HCEC 1CT (cell line): ENCODE data around the gene ZNF654.
"Not testable (repeated sequence)": the region's sequence is repeated elsewhere in the genome, so short reads cannot be mapped to it uniquely, and the experiment has no call there.

Source experiments
- DNase-seq: peaks from one replicate; pipeline ENCODE4 v3.0.0-alpha.2; 2017

ZNF654 gene

GRCh38 chr3:88061746-88062145, 2.7 kb downstream of the ZNF654 start:
- DNase-seq, result no peak

DNA sequence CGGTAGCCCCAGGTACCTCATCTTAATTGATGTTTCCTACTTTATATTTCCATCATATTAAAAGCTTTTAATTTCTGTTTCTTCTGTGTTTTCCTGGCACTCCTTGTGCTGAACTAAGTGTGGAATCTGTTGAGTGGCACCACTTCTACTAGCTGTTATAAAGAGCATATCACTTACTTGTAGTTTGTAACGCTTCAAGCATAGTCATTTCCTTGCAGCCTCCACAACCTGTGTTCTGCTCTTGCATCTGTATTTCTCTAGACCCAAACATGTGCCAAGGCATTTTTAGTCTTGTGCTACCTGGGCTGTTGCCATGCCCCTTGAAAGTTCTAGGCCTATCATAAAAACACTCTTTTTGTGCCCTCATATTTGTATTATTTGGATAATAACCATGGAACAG, 16.0 kb downstream of the ZNF654 start:
- no peak for DNase-seq

- no peak for DNase-seq
Measured at GRCh38 chr3:88075497-88075896, 16.4 kb downstream of the ZNF654 start.

- no peak for DNase-seq
Measured at GRCh38 chr3:88076712-88077111, 17.7 kb downstream of the ZNF654 start.

GRCh38 chr3:88078932-88079331, 19.9 kb downstream of the ZNF654 start:
- DNase-seq, result no peak

DNA sequence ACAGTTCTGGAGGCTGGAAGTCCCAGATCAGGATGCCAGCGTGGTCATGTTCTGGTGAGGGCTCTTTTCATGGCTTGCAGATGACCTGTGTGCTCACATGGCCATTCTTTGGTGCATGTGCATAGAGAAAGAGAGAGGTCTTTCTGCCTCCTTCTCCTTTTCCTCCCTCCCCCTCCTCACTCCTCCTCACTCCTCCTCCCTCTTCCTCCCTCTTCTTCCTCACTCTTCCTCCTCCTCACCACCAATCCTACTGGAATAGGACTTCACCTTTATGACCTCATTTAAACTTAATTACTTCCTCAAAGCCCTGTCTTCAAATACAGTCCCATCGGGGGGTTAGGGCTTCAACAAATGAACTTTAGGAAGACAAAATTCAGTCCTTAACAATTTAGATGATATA, 23.8 kb downstream of the ZNF654 start:
- DNase-seq, result no peak

DNA sequence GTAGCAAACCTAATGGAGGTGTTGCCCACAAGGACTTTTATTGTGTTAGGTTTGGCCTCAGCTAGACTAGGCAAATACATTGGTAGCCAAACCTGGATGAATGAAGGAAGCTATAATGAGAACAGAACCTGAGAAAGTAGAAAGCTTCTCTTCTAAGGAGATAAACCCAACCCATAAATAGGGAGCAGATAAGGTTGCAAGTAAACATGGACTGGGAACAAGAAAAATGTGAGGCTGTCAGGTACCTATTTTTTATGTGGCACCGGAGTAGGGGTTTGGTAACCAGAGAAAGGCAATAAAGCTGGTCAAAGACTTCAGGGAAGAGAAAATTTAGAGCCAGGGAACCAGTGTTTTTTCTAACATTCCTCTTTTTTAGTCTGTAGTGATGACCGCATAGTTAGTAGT, 25.0 kb downstream of the ZNF654 start:
- DNase-seq, result no peak

- no peak for DNase-seq
Measured at GRCh38 chr3:88090681-88091080, 31.6 kb downstream of the ZNF654 start.

GRCh38 chr3:88092270-88092669, 33.2 kb downstream of the ZNF654 start:
- DNase-seq, result no peak

DNA sequence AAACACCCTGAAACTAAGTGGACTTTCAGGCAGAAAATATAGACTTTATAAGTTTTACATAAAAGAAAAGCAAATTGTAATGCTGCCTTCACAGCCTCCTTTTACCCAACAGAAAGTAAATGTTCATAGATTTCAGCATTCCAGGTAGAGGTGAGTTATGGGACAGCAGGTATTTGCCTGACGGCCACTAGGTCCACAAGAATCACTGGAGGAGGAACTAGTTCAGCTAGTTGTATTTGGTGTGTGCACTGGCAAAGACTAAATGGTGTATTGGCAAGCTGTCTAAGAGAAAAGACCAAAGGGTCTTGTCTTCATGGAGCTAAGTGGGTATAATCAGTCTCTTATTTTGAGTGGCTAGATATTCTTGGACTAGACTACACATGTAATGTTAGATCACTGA, 34.2 kb downstream of the ZNF654 start:
- DNase-seq, result no peak

- no peak for DNase-seq
Measured at GRCh38 chr3:88101142-88101541, 42.1 kb downstream of the ZNF654 start.

GRCh38 chr3:88105325-88105724, 46.3 kb downstream of the ZNF654 start:
- DNase-seq, result peak; percentile 68

DNA sequence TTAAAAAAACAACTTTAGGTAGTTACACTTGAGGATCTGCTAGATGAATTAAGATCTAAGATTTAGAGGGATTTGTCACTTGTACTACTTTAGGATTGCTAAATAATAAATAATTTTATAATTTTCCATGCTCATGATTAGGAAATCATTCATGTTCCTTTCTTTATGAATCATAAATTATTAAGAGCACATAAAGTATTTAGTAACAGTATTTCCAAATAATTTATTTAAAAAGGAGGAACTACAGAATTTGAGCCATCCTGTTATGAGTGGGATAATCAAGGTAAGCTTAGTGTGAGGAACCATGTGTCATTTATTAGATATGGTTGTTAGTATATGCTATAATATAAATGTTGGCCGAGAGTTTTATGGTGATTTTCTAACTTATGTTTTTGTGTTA, 53.2 kb downstream of the ZNF654 start:
- no peak for DNase-seq

DNA sequence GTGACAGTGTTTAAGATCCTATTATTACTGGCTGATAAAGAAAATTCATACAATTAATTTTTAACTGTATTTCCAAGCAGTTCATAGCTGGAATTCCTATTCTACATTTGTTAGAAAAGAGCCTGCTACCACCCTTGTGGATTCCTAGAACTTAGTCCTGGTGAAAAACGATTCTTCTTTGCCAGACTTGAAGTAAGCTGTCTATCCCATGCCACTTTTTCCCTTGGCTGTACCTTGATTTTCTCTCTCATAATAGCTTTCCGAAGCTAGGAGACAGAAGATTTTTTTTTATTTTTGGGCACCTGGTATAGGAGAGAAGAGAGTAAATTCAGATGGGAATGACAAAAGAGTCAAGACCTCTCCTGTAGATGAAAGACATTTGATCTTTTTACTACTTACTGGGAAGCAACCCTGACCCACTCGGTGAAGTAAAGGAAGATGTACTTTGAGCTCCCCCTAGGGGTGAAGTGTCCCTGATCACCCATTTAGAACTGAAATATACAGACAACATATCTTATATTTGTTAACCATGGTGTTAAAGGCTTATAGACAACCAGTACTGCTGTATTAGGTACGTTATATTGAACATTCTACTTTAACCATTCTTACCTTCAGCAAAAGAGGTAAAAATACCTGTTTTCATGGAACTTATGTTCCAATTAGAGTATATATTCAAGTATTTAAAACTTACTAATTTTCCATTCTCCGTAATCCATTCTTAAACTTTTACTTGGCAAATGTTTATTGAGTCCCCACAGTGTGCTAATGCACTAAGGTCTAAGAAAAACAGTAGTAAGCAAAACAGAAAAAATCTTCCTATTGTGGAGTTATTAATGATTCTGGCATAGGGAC, 54.5 kb downstream of the ZNF654 start:
- peak; percentile 62 for DNase-seq

DNA sequence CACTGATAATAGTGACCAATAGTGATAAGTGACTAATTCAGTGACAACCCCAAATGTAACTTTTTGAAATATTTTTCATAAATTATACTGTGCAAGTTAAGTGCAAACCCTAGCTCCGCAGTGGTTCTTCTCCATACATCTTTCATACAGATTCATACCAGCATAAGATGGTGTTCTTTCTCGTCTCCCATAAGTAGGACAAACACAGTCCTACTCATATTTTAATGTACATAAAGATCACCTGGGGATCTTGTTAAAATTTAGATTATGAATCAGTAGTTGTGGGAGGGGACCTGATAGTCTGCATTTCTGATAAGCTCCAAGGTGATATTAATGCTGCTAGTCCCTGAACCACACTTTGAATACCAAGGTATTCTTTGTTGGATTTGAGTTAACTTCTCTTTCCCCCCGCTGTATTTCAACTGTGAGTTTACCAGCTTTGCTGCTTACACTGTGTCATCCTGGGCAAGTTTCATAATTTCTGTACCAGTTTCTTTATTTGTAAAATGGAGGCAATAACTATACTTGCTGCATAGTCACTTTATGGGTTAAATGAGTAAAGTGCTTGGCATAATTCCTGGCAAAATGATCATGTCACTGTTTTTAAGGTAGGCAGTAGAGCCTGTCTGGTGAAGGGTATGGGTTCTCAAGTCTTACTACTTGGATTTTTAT, 56.0 kb downstream of the ZNF654 start:
- no peak for DNase-seq

DNA sequence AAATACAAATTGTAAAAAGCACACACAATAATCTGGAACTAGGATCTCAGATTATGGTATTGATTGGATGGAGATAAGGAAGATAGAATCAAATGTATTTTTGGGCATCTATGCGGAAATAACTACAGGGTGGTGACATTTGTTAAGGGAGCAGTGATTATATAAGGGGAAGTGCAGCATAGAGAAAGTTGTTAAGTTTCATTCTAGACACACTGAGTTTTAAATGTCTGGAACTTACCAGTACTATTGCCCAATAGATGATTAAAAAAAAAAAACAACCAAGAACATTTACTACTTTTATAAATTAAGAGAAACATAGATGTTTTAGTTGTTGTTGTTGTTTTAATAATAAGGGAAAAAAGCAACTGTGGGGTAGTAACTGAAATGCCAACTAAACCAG, 58.6 kb downstream of the ZNF654 start:
- no peak for DNase-seq

- DNase-seq, result not testable (repeated sequence)
Measured at GRCh38 chr3:88118603-88119002, 59.5 kb downstream of the ZNF654 start.

GRCh38 chr3:88123526-88123925, 64.5 kb downstream of the ZNF654 start:
- DNase-seq, result no peak

GRCh38 chr3:88131695-88132094, 72.6 kb downstream of the ZNF654 start:
- DNase-seq, result no peak

DNA sequence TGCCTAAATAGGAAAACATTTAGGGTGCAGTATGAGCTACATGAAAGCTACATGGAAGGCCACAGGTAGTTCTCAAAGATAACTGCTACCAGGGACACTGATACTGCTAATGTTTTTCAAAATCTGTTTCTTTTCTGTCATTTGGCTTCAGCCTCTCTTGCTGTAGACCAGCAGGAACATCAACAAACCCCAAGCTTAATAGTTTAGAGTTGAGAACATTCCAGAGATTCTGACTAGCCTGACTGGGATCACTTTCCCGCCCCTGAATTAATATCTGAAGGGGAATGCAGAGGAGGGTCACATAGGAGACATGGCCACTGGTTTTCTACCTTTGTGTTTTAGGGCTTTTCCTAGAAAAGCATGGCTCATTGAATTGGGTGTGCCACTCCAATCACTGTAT, 73.8 kb downstream of the ZNF654 start:
- no peak for DNase-seq

- DNase-seq, result no peak
Measured at GRCh38 chr3:88133711-88134263, 74.7 kb downstream of the ZNF654 start.

- peak; percentile 58 for DNase-seq
Measured at GRCh38 chr3:88137836-88138235, 78.8 kb downstream of the ZNF654 start.

DNA sequence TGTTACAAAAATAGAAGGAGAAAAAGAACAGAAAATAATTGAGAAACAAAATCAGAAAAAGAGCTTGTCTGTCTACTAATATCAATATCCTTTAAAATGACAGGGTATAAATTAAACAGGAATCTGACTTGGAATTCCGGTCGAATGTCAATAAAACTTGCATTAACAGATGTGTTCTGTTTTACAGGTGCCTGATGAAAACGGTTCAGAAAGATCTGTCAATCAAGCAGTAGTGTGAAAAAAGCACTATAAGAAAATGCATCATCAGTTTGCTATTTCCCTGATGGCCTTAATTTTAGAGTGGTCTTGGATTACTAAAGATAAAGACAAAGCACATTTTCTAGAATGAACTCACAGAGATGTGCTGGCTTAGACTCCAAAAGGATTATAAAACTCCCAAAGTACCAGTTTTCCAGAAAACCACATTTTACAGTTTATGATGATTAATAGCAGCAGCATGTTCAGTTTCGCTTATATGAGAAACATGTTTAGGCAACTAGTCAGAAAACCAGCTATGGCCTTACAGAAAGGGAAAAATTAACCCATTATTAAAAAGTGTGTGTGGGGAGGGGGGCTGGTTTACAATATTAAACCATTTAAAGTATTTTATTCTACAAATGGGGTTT, 82.5 kb downstream of the ZNF654 start:
- DNase-seq, result peak; percentile 87
